ENCODE measurements around the gene E2F3.

Gene E2F3

DNA sequence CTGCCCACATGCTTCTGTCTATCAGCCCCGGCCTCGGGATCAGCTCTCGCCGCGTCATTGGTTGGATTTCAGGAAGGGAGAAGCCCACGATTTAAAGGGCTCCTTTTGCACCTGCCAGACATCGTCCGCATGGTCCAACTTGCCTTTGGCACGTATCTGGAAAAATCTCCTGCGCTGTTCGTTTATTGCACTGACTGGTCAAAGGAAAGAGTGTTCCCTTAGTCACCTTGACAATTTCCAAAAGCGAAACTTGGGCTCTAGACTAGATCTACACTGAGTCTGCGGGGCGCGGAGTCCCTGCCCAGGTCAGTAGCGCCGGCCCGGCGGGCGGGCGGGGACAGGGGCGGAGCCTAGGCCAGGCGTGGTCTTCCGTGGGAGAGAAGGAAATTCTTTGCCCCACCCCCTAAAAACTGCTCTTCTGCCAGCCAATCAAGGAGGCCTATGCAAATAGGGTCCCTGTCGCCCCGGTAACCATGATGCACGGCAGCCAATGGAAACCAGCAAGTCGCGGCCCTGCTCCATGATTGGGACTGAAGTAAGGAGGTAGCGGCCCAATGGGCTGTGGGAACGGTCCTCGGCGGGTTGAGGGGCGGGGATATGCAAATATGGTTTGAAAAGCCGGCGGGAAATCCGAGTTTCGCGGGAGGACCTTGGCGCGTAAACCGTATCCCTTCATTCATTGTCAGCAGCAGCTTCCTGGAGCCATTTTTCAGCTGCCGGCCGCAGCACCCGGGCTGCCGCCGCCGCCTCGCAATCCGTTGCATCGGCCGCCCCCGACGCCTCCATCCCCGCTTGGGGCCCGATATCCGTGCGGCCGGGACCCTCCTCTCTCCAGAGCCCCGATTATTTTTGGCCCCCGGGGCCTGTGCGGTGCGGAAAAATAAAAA is at the start of gene E2F3:
E2F3 (plus strand) TSS at position 675 of the 887 bp plus-strand sequence. CDS start 354 bp downstream, outside the sequence.
- DNase-seq, result peak; percentile 100

DNA sequence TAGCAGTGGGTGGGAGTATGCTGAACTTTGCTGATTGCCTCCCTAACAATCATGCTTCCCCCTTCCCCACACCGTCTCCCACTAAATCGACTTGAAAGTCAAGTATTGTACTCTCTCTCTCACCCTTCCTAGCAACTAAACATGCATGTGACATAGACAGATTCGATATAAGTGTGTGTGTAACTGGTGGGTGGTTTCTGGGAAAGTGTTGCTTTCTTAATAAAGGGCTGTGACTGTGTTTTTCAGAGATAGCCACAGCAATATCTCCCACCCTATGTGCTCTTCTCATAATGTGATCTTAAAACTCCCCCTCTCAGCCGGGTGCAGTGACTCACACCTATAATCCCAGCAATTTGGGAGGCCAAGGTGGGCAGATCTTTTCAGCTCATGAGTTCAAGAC is 49.3 kb upstream of the E2F3 start:
- no peak for DNase-seq

DNA sequence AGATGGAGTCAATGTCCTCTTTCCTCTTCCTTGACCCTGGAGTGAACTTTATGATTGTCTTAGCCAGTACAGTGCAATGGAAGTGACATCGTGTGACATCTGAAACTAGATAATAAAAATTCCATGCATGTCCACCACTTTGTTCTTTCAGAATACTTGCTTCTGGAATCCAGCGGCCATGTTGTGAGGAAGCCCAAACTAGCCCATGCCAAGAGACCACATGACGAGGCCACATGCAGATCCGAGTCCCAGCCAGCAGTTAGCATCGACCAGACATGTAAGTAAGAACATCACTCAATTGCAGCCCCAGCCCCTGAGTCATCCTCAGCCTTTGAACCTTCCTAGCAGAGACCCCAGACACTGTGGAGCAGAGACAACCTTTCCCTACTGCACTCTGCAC is 48.5 kb upstream of the E2F3 start:
- no peak for DNase-seq

DNA sequence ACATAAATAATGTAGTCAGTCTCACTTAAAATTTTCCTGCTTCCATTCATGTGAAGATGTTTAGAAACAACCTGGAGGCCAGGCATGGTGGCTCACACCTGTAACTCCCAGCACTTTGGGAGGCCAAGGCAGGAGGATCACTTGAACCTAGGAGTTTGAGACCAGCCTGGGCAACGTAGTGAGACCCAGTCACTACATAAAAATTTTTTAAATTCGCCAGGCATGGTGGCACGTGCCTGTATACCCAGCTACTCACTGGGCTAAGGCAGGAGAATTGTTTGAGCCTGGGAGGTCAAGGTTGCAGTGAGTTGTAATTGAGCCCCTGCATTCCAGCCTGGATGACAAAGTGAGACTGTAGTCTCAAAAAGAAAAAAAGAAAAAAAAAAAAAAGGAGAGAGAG is 47.3 kb upstream of the E2F3 start:
- no peak for DNase-seq

DNA sequence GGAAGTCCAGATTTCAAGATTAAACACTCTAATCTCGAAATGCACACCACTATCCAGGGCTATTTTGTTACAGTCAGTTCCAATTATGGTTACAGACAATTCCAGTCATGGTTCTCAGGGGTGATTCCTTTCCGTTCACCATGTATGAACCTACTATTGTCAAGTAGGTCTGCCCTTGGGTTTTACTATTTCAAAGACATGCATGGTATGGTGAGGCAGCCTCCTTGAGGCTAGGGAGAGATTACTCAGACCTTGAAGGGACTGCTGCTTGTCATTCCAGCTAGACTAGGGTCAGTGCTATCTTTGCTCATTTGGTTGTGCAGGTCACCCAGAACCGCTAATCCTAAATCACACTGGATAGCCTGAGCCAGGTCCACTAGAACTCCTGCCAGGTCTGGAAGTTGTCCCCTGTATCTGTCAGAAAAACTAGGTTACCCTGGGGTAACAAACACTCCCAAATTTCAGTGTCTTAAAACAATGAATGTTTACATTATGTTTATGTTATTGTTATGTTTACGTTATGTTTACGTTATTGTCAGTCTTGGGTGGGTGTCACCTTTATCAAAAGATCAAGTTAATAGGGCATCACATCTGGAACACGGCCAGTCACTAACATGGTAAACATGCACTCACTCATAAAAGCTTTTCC is 41.1 kb upstream of the E2F3 start:
- DNase-seq, result no peak

DNA sequence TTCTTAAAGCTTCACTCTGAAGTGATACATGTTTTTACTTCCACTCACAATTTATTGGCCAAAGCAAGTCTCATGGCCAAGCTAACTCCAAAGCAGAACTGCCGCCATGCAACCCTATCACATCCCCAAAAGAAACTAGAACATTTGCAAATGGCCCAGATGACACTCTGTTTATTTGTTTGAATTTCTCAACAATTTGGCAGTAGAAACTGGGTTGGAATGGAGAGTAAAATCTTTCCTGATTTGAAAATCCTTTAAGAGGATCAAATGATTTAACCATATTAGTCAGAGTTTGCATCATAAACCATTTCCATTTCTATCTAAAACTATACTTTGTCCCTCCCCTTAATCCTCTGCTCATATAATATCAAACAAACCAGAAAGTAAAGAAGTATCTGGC is 39.1 kb upstream of the E2F3 start:
- no peak for DNase-seq

DNA sequence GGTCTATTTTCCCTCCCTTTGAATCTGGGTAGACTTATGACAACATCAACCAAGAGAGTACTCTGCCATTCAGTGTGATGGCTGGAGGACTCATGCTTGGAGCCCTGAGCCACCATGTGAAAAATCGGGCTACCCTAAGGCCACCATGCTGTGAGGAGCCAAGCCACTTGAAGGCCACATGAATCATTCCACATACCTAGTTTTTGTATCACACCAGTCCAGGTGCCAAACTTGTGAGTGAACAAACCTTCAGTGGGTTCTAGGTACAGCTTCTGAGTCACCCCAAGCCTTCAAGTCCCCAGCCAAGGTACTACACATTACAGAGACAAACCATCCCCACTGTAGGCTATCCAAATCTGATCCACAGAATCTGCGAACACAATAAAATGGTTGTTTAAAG is 37.4 kb upstream of the E2F3 start:
- no peak for DNase-seq

DNA sequence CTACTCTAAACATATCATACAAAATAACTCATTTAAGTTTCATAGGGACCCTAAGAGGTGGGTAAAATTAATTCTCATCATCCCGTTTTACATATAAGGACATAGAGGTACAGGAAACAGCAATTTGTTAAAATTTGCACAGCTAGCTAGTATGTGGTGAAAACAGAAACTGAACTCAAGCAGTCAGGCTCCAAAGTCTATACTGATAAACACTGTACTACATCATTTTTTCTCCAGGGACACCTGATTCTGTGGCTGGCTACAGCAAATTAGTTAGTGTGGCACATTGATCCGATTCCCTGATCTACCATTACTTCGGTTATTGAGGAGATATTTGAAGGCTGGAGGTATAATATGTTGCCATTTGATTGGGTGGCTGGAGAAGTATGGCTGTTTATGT is 36.2 kb upstream of the E2F3 start:
- DNase-seq, result no peak

DNA sequence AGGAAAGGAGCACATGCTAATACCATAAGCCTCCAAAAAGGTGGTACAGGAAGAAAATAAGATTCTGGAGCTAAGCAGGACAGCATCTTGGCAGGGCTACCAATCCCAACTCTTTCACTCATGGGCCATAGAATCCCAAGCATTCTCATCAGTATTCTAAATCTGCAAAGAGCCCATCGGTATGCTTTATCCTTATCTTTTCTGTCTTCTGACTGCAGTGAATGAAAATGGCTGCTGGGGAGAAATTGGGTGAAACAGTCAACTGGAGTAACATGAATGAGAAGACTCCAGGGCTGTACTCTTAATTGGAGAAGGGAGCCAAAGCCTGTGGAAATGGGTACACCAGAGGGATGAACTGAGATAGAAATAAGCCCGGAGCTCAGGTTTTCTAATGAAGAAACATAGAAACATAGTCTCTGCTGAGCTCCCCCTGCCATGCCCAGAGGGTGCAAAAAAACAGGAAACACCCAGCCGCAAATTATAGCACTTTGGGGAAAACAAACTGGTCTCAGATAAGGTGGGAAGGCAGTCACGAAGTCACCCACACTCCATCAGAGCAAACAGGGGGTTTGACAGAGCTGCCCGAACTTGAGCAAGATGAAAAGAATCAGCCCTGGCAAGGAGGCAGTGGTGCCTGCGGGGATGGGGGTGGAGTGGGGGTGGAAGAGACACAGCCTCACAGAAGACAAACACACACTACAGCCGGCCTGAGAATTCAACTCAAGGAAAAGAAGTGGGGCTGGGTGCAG is 35.4 kb upstream of the E2F3 start:
- DNase-seq, result no peak

DNA sequence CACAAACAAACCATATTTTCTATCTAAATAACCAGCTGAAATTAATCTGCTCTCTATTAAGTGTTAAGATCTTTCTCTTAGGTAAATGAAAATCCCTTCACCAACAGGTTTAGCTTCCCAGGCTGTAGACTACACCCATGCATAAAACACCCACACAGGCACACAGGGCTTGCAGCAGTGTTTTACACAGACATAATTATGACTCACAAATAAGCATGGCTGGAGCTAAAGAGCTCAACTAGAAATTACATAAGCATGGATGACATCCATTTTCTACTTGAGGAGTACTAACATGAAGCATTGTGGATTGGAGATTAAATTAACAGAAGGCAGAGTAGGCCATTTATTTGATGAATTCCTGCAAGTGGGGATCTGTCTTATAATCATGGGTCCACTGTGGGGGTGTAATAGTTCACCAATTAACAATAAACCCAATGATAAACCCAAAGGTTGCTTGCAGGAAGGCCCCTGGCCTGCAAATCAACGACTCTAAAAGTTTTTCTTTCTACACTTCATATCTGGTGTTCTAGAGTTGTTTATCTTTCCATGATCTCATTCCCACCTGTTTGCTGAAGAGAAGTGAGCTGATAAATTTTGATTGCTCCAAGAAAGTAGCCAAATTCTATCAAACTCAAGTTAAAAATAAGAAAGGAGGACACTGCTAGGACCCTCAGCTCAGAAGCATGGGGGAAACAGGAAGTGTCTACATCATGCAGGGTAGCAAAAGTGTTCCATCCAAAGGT is 33.8 kb upstream of the E2F3 start:
- DNase-seq, result no peak

DNA sequence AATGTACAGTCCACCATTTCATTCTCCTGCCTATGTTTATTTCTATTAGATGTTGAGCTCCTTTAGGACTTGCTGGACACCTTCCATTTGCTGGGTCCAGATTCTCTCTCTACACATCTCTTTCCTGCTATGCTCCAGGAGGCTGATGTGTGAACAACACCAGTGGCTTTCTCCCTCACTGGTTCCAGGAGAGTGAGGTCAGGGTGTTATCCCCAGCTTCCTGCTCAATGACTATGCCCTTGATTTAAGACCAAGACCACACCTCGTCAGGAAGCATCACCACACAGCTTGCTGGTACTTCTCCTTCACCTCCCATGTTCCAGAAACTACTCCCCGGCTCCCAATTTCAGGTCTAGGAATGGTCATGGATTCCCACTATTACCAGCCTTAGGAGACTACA is 31.3 kb upstream of the E2F3 start:
- DNase-seq, result no peak

DNA sequence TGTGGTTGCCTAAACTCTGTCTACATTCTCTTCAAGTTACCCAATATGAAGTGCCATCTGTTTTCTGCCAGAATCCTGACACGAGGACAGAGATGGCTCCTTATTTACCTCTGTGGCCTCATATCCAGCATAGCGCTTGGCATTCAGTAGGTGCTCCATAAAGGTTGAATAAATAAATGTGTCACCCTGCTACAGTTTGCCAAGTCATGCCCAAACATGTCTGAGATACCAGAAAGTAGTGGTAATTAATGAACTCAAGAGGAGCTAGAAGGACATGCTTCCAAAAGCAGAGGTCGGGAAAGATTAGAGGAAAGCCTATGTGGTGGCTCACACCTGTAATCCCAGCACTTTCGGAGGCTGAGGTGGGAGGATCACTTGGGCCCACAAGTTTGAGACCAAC is 30.9 kb upstream of the E2F3 start:
- DNase-seq, result no peak

DNA sequence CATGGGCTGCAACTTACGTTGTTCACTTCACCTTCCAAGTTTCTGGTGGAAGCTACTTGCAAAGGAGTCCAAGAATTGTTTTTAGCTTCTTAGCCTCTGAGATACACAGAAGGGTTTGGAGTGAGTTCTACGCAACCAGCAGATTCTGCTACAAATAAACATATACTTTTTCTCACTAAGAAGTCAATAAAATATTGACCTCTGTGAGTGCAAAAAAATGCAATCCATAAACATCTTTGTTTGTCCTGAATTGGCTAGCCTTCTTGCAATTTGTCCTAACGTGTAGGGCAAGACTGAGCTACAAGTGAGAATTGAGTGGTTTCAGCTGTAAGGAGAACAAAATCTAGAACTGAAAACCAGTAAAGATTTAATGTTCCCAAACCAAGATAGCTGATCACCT is 26.2 kb upstream of the E2F3 start:
- DNase-seq, result no peak

DNA sequence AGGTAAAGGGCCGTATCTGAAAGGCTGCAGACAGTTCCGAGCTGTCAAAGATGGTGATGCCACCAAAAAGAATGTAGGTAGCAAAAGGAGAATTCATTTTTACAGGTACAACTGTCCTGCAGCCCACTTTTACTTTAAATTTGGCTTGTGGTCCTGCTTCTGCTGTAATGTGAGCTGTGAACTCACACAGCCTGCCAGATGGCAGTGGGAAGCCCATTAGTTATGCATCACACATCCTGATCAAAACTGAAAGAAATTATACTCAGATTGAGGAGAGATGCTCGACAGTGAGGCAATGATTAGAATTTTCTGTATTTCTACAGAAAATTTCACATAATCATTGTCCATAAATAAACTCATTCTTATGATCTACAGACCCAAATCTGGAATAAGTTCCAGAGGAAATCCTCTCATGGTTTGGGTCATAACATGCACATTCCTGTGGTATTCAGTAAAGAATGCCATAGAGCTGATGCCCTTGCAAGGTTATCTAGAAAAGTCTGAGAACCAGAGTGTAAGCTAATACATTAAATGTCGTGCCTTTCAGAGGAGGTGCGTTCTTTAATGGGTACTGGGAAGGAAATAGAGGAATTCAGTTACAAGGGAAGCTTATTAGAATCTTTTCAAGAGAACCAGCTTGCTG is 23.9 kb upstream of the E2F3 start:
- DNase-seq, result no peak

DNA sequence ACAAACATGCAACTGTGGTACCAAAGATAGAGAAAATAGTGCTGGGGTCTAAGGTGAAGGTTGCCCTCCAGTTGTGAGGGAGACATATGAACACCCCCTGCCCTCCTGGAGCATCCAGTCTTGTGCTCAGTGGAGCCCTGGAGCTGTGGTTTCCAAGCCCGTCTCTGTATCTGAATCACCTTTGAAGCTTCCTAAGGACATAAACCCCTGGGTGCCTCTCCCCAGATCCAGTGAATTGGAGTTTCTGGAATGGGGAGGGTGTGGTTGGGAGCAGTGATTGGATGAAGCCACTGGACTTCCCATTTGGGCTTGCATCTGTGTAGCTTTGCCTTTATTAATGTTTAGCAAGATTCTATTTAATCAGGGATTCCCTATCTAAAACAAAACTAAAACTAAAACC is 22.4 kb upstream of the E2F3 start:
- DNase-seq, result no peak

DNA sequence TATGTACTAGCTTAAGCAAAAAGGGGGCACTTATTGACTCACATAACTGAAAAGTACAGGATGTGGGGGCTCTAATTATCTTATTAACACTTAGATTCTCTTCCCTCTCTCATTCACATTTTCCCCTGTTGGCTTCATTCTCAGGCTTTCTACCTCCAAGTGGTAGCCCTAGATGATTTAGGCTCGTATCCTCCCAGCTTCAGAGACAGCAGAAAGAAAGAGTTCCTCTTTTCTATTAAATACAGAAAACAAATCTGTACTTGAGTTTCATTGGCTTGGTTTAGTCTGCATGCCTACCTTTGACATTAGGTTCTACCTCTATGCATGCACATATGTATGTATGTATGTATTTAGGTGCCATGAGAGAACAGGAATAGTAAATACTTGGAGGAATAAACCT is 15.5 kb upstream of the E2F3 start:
- DNase-seq, result no peak

DNA sequence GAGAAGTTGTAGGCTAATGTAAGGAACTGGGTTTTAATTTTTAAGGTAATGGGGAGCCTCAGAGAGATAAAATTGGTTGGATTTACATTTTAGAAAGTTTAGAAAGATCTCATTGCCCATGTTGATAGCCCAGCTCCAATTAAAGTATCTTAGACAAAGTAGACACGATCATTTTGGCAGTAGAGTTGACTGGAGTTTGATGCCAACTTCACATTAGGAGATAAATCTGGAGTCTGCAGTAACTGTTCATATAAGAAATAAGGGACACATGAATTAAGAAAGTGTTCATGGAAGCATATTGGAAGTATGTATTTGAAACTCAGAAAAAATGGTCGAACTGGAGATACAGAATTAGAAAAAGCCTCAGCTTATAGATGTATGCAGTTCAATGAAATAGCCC is 12.6 kb upstream of the E2F3 start:
- no peak for DNase-seq

DNA sequence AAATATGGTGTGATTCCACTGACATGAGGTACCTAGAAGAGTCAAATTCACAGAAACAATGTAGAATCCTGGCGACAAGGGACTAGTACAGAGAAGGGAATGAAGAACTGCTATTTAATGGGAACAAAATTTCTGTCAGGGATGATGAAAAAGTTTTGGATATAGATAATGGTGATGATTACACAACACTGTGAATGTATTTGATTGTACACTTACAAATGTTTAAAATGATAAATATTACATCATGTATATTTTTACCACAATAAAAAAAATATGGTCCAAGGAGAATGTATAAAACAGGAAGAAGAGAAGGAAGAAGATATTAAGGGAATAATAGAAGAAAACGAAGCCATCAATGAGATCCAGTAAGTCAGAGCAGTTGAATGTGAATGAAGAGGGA is 8.4 kb upstream of the E2F3 start:
- DNase-seq, result no peak

DNA sequence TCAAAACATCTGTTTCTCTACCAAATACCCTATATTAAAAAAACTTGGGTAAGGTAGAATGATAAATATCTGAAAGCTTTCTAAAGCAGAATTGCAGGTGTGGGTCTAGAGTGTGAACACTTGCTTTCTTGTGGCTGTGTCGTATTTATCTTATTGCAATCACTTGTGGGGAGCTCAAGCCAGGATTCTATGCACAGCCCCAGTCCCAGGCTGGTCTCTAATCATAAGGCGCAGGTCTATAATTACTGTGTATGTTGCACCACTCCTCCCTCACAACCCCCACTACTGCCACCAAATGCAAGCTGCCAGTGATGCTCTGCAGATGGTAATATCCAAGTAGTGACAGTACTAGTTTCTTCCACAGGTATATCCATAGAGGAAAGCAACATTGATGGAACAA is 2.2 kb upstream of the E2F3 start:
- DNase-seq, result no peak

DNA sequence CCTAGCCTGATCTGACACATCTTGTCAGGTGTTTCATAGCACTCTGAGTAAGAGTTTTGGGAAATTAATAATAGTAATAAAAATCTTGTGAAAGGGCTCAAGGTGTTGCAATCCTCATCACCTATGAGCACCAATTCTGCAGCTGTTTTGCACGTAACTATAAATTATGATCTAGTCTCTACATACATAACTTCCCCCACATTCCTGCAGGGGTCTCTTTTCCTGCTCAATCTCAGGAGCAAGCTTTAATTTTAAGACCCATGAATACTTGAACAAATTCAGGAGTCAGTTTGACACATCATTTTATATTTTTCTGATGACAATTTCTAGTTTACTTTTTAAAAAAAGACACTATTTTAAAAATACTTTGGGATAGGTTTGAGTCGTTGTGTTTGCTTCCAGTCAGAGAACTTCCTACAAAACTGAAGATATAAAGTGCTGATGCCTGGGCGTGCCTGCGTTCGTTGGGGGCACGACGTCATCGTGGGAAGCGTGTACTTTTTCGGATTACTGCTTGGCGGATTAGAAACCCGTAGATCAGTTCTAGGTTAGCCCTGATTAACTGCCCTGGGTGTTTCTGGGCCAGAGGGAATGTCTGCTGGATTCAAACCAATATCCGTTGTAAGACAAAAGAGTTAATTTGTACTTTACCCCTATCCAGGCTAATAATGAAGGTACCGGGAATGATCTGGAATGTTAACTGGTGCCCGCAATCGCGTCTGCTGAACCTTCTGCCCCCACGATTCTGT is 1.0 kb upstream of the E2F3 start:
- DNase-seq, result no peak

DNA sequence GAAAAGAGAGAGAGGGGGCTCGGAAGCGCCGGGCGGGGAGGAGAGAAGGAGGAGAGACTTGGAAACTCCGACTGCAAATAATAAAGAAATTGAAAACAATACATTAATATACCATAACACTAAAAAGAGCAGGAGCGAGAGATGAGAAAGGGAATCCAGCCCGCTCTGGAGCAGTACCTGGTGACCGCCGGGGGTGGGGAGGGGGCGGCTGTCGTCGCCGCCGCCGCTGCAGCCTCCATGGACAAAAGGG is 338 bp downstream of the E2F3 start:
- DNase-seq, result no peak

All from DMS79 (cell line).